H9 (cell line): ENCODE measurements around the gene CYB5R3. TPM values are rescaled to one million over a fixed set of nuclear protein-coding genes. Genes with fewer than 3 reads are reported as not detected.

Experiments
- DNase-seq: peaks from one replicate; pipeline ENCODE4 v3.0.0-alpha.2; 2017
- H2AFZ ChIP-seq: one replicate; pipeline ENCODE4 v1.6.1; 2013; ENCODE audit warnings: mild to moderate bottlenecking, low read length, control low read depth, moderate library complexity
- H2AK5ac ChIP-seq: 2 replicates; pipeline ENCODE4 v1.6.1; 2013; ENCODE audit warnings: low read length, control low read depth, mixed read lengths; ENCODE audit not compliant: insufficient read length
- H2BK120ac ChIP-seq: one replicate; pipeline ENCODE4 v1.6.1; 2013; ENCODE audit warnings: low read depth, mild to moderate bottlenecking, low read length, control low read depth, inconsistent platforms; ENCODE audit not compliant: poor library complexity, severe bottlenecking
- H2BK12ac ChIP-seq: 2 replicates; pipeline ENCODE4 v1.6.1; 2013; ENCODE audit warnings: low read length, control low read depth, mixed read lengths, low read depth; ENCODE audit not compliant: insufficient read length
- H2BK15ac ChIP-seq: 2 replicates; pipeline ENCODE4 v1.6.1; 2013; ENCODE audit warnings: low read depth, low read length, control low read depth
- H2BK20ac ChIP-seq: one replicate; pipeline ENCODE4 v1.6.1; 2013; ENCODE audit warnings: low read depth, mild to moderate bottlenecking, low read length, control low read depth, inconsistent platforms; ENCODE audit not compliant: poor library complexity, severe bottlenecking
- H2BK5ac ChIP-seq: 2 replicates; pipeline ENCODE4 v1.6.1; 2013; ENCODE audit warnings: low read length, control low read depth, mixed read lengths; ENCODE audit not compliant: insufficient read length
- H3K14ac ChIP-seq: 2 replicates; pipeline ENCODE4 v1.6.1; 2013; ENCODE audit warnings: low read length, control low read depth; ENCODE audit not compliant: insufficient read depth
- H3K18ac ChIP-seq: 2 replicates; pipeline ENCODE4 v1.6.1; 2013; ENCODE audit warnings: low read depth, mild to moderate bottlenecking, mixed read lengths, low read length, control low read depth; ENCODE audit not compliant: insufficient read length
- H3K23ac ChIP-seq: 2 replicates; pipeline ENCODE4 v1.6.1; 2013; ENCODE audit warnings: low read length, control low read depth, mixed read lengths, low read depth; ENCODE audit not compliant: insufficient read length
- H3K23me2 ChIP-seq: 2 replicates; pipeline ENCODE4 v1.6.1; 2013; ENCODE audit warnings: low read depth, mild to moderate bottlenecking, mixed read lengths, low read length, control low read depth; ENCODE audit not compliant: insufficient read length, poor library complexity, severe bottlenecking
- H3K27ac ChIP-seq: 2 replicates; pipeline ENCODE4 v1.5.1; 2013; ENCODE audit warnings: low read length, control low read depth, mixed read lengths, low read depth; ENCODE audit not compliant: insufficient read length
- H3K27me3 ChIP-seq: 2 replicates; pipeline ENCODE4 v1.6.1; 2013; ENCODE audit warnings: low read length, control low read depth, inconsistent platforms; ENCODE audit not compliant: insufficient read depth
- H3K4ac ChIP-seq: 2 replicates; pipeline ENCODE4 v1.6.1; 2013; ENCODE audit warnings: low read depth, mild to moderate bottlenecking, control low read depth, inconsistent platforms, low read length, moderate library complexity
- H3K4me1 ChIP-seq: 2 replicates; pipeline ENCODE4 v1.6.1; 2013; ENCODE audit warnings: low read length, control low read depth, inconsistent platforms; ENCODE audit not compliant: insufficient read depth
- H3K4me2 ChIP-seq: 2 replicates; pipeline ENCODE4 v1.6.1; 2013; ENCODE audit warnings: low read length, control low read depth, mixed read lengths; ENCODE audit not compliant: insufficient read length, insufficient read depth
- H3K56ac ChIP-seq: 2 replicates; pipeline ENCODE4 v1.6.1; 2013; ENCODE audit warnings: low read depth, mild to moderate bottlenecking, mixed read lengths, low read length, control low read depth; ENCODE audit not compliant: insufficient read length
- H3K79me1 ChIP-seq: 2 replicates; pipeline ENCODE4 v1.6.1; 2013; ENCODE audit warnings: low read depth, mild to moderate bottlenecking, moderate library complexity, low read length, control low read depth, inconsistent platforms; ENCODE audit not compliant: insufficient read depth, poor library complexity, severe bottlenecking
- H3K79me2 ChIP-seq: 2 replicates; pipeline ENCODE4 v1.6.1; 2013; ENCODE audit warnings: low read length, control low read depth, inconsistent platforms; ENCODE audit not compliant: insufficient read depth
- H3K9ac ChIP-seq: 2 replicates; pipeline ENCODE4 v1.6.1; 2013; ENCODE audit warnings: low read length, control low read depth, mixed read lengths; ENCODE audit not compliant: insufficient read length; ENCODE audit errors: extremely low read depth
- H3K9me3 ChIP-seq: one replicate; pipeline ENCODE4 v1.6.1; 2013; ENCODE audit warnings: low read depth, low read length, inconsistent platforms; ENCODE audit not compliant: control insufficient read depth
- H3T11ph ChIP-seq: one replicate; pipeline ENCODE4 v1.6.1; 2013; ENCODE audit warnings: mild to moderate bottlenecking, low read length, control low read depth, inconsistent platforms
- H4K20me1 ChIP-seq: one replicate; pipeline ENCODE4 v1.6.1; 2013; ENCODE audit not compliant: control insufficient read depth, insufficient read length, insufficient read depth
- H4K5ac ChIP-seq: 2 replicates; pipeline ENCODE4 v1.6.1; 2013; ENCODE audit warnings: low read depth, mild to moderate bottlenecking, mixed read lengths, low read length, control low read depth; ENCODE audit not compliant: insufficient read length
- H4K8ac ChIP-seq: replicated peaks from 2 replicates; pipeline ENCODE4 v1.6.1; 2013; ENCODE audit warnings: low read length, control low read depth, mixed read lengths, low read depth; ENCODE audit not compliant: insufficient read length
- H4K91ac ChIP-seq: 2 replicates; pipeline ENCODE4 v1.6.1; 2013; ENCODE audit warnings: low read depth, mild to moderate bottlenecking, moderate library complexity, mixed read lengths, low read length, control low read depth; ENCODE audit not compliant: insufficient read length
- H3K27ac Mint-ChIP-seq, 3 experiments: 2 replicates in 2 of 3; 3 replicates in 1 of 3; pipeline ENCODE4 v1.8.0; 2020 to 2021; ENCODE audit warnings: mixed read lengths in 3 of 3, mild to moderate bottlenecking in 1 of 3, moderate library complexity in 1 of 3
- H3K27me3 Mint-ChIP-seq: 2 replicates; pipeline ENCODE4 v1.8.0; 2021; ENCODE audit warnings: low read depth, mild to moderate bottlenecking, moderate library complexity, mixed read lengths
- H3K36me3 Mint-ChIP-seq, 3 experiments: 2 replicates in 2 of 3; 3 replicates in 1 of 3; pipeline ENCODE4 v1.8.0; 2020 to 2021; ENCODE audit warnings: low read depth in 3 of 3, mixed read lengths in 3 of 3; ENCODE audit not compliant: insufficient read depth in 1 of 3
- H3K4me1 Mint-ChIP-seq, 2 experiments: 2 replicates each; pipeline ENCODE4 v1.8.0; 2020; ENCODE audit warnings: mixed read lengths in 2 of 2
- H3K4me3 Mint-ChIP-seq, 2 experiments: 2 replicates in 1 of 2; 3 replicates in 1 of 2; pipeline ENCODE4 v1.8.0; 2020 to 2021; ENCODE audit warnings: mild to moderate bottlenecking in 2 of 2, mixed read lengths in 2 of 2, moderate library complexity in 1 of 2
- H3K9me3 Mint-ChIP-seq, 2 experiments: 2 replicates in 1 of 2; 3 replicates in 1 of 2; pipeline ENCODE4 v1.8.0; 2020; ENCODE audit warnings: mild to moderate bottlenecking in 2 of 2, mixed read lengths in 2 of 2, moderate library complexity in 1 of 2
- CTCF ChIP-seq: fragments of 200-600 bp; sonication (generic); conservative IDR thresholded peaks from 3 replicates; pipeline ENCODE4 v1.8.0; 2021; ENCODE audit warnings: antibody characterized with exemption, mild to moderate bottlenecking
- WGBS: extraction: QIAGEN DNeasy Blood & Tissue Kit; methylation state at CpG from one replicate; pipeline ENCODE4 v1.1.7; 2013; ENCODE audit warnings: missing lambda C conversion rate, low lambda C conversion rate, mixed read lengths; ENCODE audit not compliant: insufficient read length; ENCODE audit errors: extremely low coverage; 5-methylcytosine and 5-hydroxymethylcytosine counted together
- total RNA-seq: library from RNA; stranded (reverse); gene quantifications from 2 replicates; pipeline ENCODE4 v1.2.1, GENCODE V29; 2021

Gene CYB5R3
- total RNA-seq, 1 experiment from 2014 or later = 97.4 TPM

- Histone ChIP-seq H3K79me1 (no peaks in the 10 kb centered on the region), H3K4ac (no peak overlapping the region), H2BK5ac (no peak overlapping the region), H3K18ac (no peak overlapping the region), H2BK12ac (no peak overlapping the region), H3K23ac (no peak overlapping the region), H3K14ac (no peak overlapping the region), H3K4me1 (no peaks in the 10 kb centered on the region), H4K5ac (no peak overlapping the region), H3K9me3 (no peaks in the 10 kb centered on the region), H2BK15ac (no peak overlapping the region), H3K79me2 (no peaks in the 10 kb centered on the region), H3K56ac (no peak overlapping the region), H4K8ac (no peak overlapping the region), H3K23me2 (no peaks in the 10 kb centered on the region), H3K27me3 (no peaks in the 10 kb centered on the region), H3K27ac (no peak overlapping the region), H2BK120ac (no peak overlapping the region), H2AK5ac (no peak overlapping the region), H4K20me1 (no peaks in the 10 kb centered on the region), H3T11ph (no peak overlapping the region), H2BK20ac (no peak overlapping the region), H3K4me2 (no peak overlapping the region), H4K91ac (no peak overlapping the region), H2AFZ (no peak overlapping the region), H3K9ac (no peak overlapping the region)
- no CpG with 5 or more reads among the region's 25 CpGs for WGBS
- TF ChIP-seq CTCF = no peak
- Mint-ChIP-seq H3K9me3 (no peaks in the 10 kb centered on the region), H3K27me3 (no peaks in the 10 kb centered on the region), H3K4me1 (peaks cover 15 to 27% of the 10 kb centered on the region in 2 experiments), H3K4me3 (no peak overlapping the region), H3K36me3 (no peaks in the 10 kb centered on the region; a peak in 1 of 7 replicates), H3K27ac (peak overlapping the region; percentile 60 to 93 (median 65); a peak in 4 of 7 replicates)
- peak; percentile 77 for DNase-seq
Measured at GRCh38 chr22:42688241-42689211, 39.3 kb upstream of the CYB5R3 start.
